Astrocyte (in vitro differentiated cells and primary cell): ENCODE data around the gene CPNE6.

ENCODE experiments used
- CTCF ChIP-seq: IDR thresholded peaks from 2 replicates; pipeline ENCODE4 v1.5.1; 2011; ENCODE audit warnings: low read depth, mild to moderate bottlenecking, inconsistent platforms, low read length, moderate library complexity; ENCODE audit not compliant: insufficient read depth
- EZH2 ChIP-seq: IDR thresholded peaks from 2 replicates; pipeline ENCODE4 v1.6.1; 2012; ENCODE audit warnings: mild to moderate bottlenecking, low read length, inconsistent platforms; ENCODE audit not compliant: insufficient read depth

- TF ChIP-seq CTCF, result no peak
- no peak for TF ChIP-seq EZH2
These were observed 48.3 kb downstream of the CPNE6 start for GRCh38 chr14:24119691-24120090.
